K562 (cell line): ENCODE data around the gene RGS9. TPM values are rescaled to one million over a fixed set of nuclear protein-coding genes. Genes with fewer than 3 reads are reported as not detected.

ENCODE experiments used
- ETS2 ChIP-seq: IDR thresholded peaks from 2 replicates; pipeline ENCODE4 v1.6.1; 2016; ENCODE audit warnings: borderline replicate concordance, missing genetic modification characterization, mild to moderate bottlenecking, moderate library complexity, missing compliant biosample characterization; ENCODE audit not compliant: poor library complexity, severe bottlenecking
- EZH2 ChIP-seq: IDR thresholded peaks from 2 replicates; pipeline ENCODE4 v1.6.1; 2012; ENCODE audit warnings: low read depth, mild to moderate bottlenecking, inconsistent platforms, low read length, borderline replicate concordance
- JUN ChIP-seq, 2 experiments: sonication (generic) in 1 of 2; formaldehyde crosslinking in 1 of 2; IDR thresholded peaks; 2 replicates each; pipeline versions ENCODE4 v1.6.1 to v1.8.0; 2012 to 2022; ENCODE audit warnings: borderline replicate concordance in 2 of 2, mild to moderate bottlenecking in 2 of 2, improper control_type of control experiment in 1 of 2, low read depth in 1 of 2, low read length in 1 of 2, missing genetic modification reagents in 1 of 2
- MIER1 ChIP-seq: fragments of 450-650 bp; IDR thresholded peaks from 2 replicates; pipeline ENCODE4 v1.6.1; 2016; ENCODE audit warnings: antibody characterized with exemption, mild to moderate bottlenecking, low read depth
- NCOA1 ChIP-seq: fragments of 450-650 bp; IDR thresholded peaks from 2 replicates; pipeline ENCODE4 v1.6.1; 2016; ENCODE audit warnings: low read depth
- NCOR1 ChIP-seq: fragments of 450-650 bp; IDR thresholded peaks from 2 replicates; pipeline ENCODE4 v1.6.1; 2016; ENCODE audit warnings: mild to moderate bottlenecking, moderate library complexity
- NKRF ChIP-seq: fragments of 450-650 bp; IDR thresholded peaks from 2 replicates; pipeline ENCODE4 v1.6.1; 2016; ENCODE audit warnings: borderline replicate concordance
- RCOR1 ChIP-seq, 2 experiments: IDR thresholded peaks; 2 replicates each; pipeline ENCODE4 v1.6.1; 2012; ENCODE audit warnings: low read depth in 2 of 2, low read length in 2 of 2, borderline replicate concordance in 1 of 2, improper control_type of control experiment in 1 of 2
- THRA ChIP-seq: fragments of 450-650 bp; IDR thresholded peaks from 2 replicates; pipeline ENCODE4 v1.6.1; 2017; ENCODE audit warnings: mild to moderate bottlenecking, moderate library complexity
- ZNF212 ChIP-seq: fragments of 450-650 bp; formaldehyde crosslinking; IDR thresholded peaks from 2 replicates; pipeline ENCODE4 v1.4.0; 2020; ENCODE audit warnings: mild to moderate bottlenecking
- ZNF274 ChIP-seq: IDR thresholded peaks from 2 replicates; pipeline ENCODE4 v1.6.1; 2011; ENCODE audit warnings: low read depth, mild to moderate bottlenecking, low read length, moderate library complexity, borderline replicate concordance
- ZNF316 ChIP-seq: fragments of 450-650 bp; IDR thresholded peaks from 2 replicates; pipeline ENCODE4 v1.6.1; 2016
- ZNF511 ChIP-seq: sonication (generic); formaldehyde crosslinking; IDR thresholded peaks from 2 replicates; pipeline ENCODE4 v1.8.0; 2022; ENCODE audit warnings: mild to moderate bottlenecking, missing genetic modification reagents
- ZNF518B ChIP-seq: fragments of 250-450 bp; sonication (Bioruptor Pico); IDR thresholded peaks from 2 replicates; pipeline ENCODE4 v1.5.0; 2021; ENCODE audit warnings: mild to moderate bottlenecking, moderate library complexity
- ZNF592 ChIP-seq: fragments of 450-650 bp; IDR thresholded peaks from 2 replicates; pipeline ENCODE4 v1.6.1; 2017; ENCODE audit warnings: antibody characterized with exemption, mild to moderate bottlenecking
- ZNF695 ChIP-seq: fragments of 450-650 bp; formaldehyde crosslinking; IDR thresholded peaks from 2 replicates; pipeline ENCODE4 v1.4.0; 2020; ENCODE audit warnings: mild to moderate bottlenecking, moderate library complexity
- polyA plus RNA-seq, 8 experiments: library from polyadenylated mRNA; depleted of rRNA in 4 of 8; stranded (reverse) in 5 of 8; unstranded in 3 of 8; fragments of >200 nt; fragmentation: Nextera tagmentation in 2 of 8; fragmentation: Illumina TruSeq in 1 of 8; extraction: Ambion mirVana in 2 of 8; extraction: Trizol in 1 of 8; gene quantifications; 2 replicates each; pipeline versions ENCODE4 v1.2.1 to v1.2.3, GENCODE V29; 2011 to 2014; ENCODE audit warnings: inconsistent platforms in 1 of 8, missing spikeins in 1 of 8
- total RNA-seq, 7 experiments: library from RNA; depleted of rRNA in 6 of 7; stranded (reverse); fragments of >200 nt in 6 of 7; fragmentation: Illumina TruSeq in 2 of 7; extraction: Trizol in 2 of 7; gene quantifications; 2 replicates each; pipeline versions ENCODE4 v1.2.1 to v1.2.3, GENCODE V29; 2011 to 2021; ENCODE audit warnings: low replicate concordance in 1 of 7

Gene RGS9
- total and polyA plus RNA-seq, 9 of the 15 experiments (the other 6 are each of a cell fraction or from before 2014, with no cell fraction given): 0.18 to 1.4 (median 0.55) TPM

- TF ChIP-seq ZNF316 (peak; percentile 18; the same call in 1 of the 2 replicates), RCOR1 (IDR thresholded peaks at IDR 0.05; ENCODE audit: borderline replicate concordance in 1 of 2, low read depth in 2 of 2, low read length in 2 of 2) (no peak), ZNF592 (0 out of 2 replicates have a peak, but pooled peaks have one; percentile 50), NCOR1 (peak; percentile 32; the same call in 1 of the 2 replicates), ZNF212 (no peak), ZNF695 (CRISPR knock-in tag) (no peak), NCOA1 (no peak), MIER1 (no peak), NKRF (no peak), ETS2 (no peak), ZNF274 (no peak), ZNF518B (CRISPR knock-in tag) (no peak), ZNF511 (CRISPR knock-in tag) (no peak), EZH2 (no peak), THRA (no peak), JUN (IDR thresholded peaks at IDR 0.05; ENCODE audit: borderline replicate concordance, low read depth, low read length) (no peak), JUN (CRISPR knock-in tag; IDR thresholded peaks at IDR 0.05; ENCODE audit: borderline replicate concordance) (no peak)
These were observed 34.6 kb downstream of the RGS9 start (continued) for GRCh38 chr17:65171752-65172151.
